SU-DHL-6 (cell line): Measurements from ENCODE around the gene SPRED2.

Experiments
- H2AFZ ChIP-seq: fragments of 200-600 bp; sonication (generic); 2 replicates; pipeline ENCODE4 v1.6.1; 2014; ENCODE audit warnings: low read depth, mild to moderate bottlenecking, moderate library complexity, mixed read lengths, antibody characterized with exemption, low read length; ENCODE audit not compliant: severe bottlenecking
- H3F3A ChIP-seq: fragments of 200-600 bp; shearing (Covaris generic); 2 replicates; pipeline ENCODE4 v1.6.0; 2016; ENCODE audit warnings: antibody characterized with exemption, mild to moderate bottlenecking; ENCODE audit not compliant: insufficient read depth
- H3K27ac ChIP-seq: fragments of 200-600 bp; sonication (generic); 2 replicates; pipeline ENCODE4 v1.5.1; 2016; ENCODE audit warnings: low read depth, mild to moderate bottlenecking, low read length, moderate library complexity, mixed read lengths
- H3K27me3 ChIP-seq: fragments of 200-600 bp; sonication (generic), shearing (Covaris generic); 2 replicates; pipeline ENCODE4 v1.6.0; 2014; ENCODE audit warnings: mild to moderate bottlenecking, low read length
- H3K36me3 ChIP-seq: fragments of 200-600 bp; sonication (generic); 2 replicates; pipeline ENCODE4 v1.6.1; 2014; ENCODE audit warnings: mild to moderate bottlenecking, low read length, mixed read lengths
- H3K4me2 ChIP-seq: fragments of 300-600, 200-600 bp; shearing (Covaris generic), sonication (generic); 2 replicates; pipeline ENCODE4 v1.6.0; 2014; ENCODE audit warnings: low read length, low read depth, mild to moderate bottlenecking; ENCODE audit not compliant: poor library complexity, severe bottlenecking
- H3K4me3 ChIP-seq: fragments of 200-600 bp; sonication (generic); 2 replicates; pipeline ENCODE4 v1.5.1; 2014; ENCODE audit warnings: antibody characterized with exemption, low read length, mild to moderate bottlenecking, mixed read lengths; ENCODE audit not compliant: insufficient read depth, poor library complexity, severe bottlenecking
- H3K79me2 ChIP-seq: fragments of 200-600 bp; sonication (generic); 2 replicates; pipeline ENCODE4 v1.6.1; 2014; ENCODE audit warnings: mild to moderate bottlenecking, low read length, moderate library complexity; ENCODE audit not compliant: insufficient read depth
- H3K9ac ChIP-seq: fragments of 200-600 bp; sonication (generic); 2 replicates; pipeline ENCODE4 v1.7.0; 2014; ENCODE audit warnings: mild to moderate bottlenecking, low read length
- H3K9me2 ChIP-seq: fragments of 200-600 bp; sonication (generic); replicated peaks from 2 replicates; pipeline ENCODE4 v1.6.1; 2014; ENCODE audit warnings: low read length; ENCODE audit not compliant: insufficient read depth
- H3K9me3 ChIP-seq: fragments of 200-600 bp; sonication (generic); 2 replicates; pipeline ENCODE4 v1.6.1; 2014; ENCODE audit warnings: low read length, mixed read lengths; ENCODE audit not compliant: insufficient read depth
- H4K20me1 ChIP-seq: fragments of 200-600 bp; sonication (generic); 2 replicates; pipeline ENCODE4 v1.6.1; 2014; ENCODE audit warnings: low read depth, mild to moderate bottlenecking, antibody characterized with exemption, low read length, moderate library complexity, mixed read lengths
- EZH2phosphoT487 ChIP-seq: fragments of 200-600 bp; sonication (generic), shearing (Covaris generic); conservative IDR thresholded peaks from 2 replicates; pipeline ENCODE4 v1.6.1; 2018; ENCODE audit warnings: mild to moderate bottlenecking, antibody characterized with exemption, low read length, moderate library complexity, mixed read lengths
- TF ChIP-seq, protein P1 (sequence below): fragments of 200-600 bp; sonication (generic); IDR thresholded peaks from one replicate; pipeline ENCODE4 v1.5.1; 2017; ENCODE audit warnings: antibody characterized with exemption, mild to moderate bottlenecking, low read length, moderate library complexity; ENCODE audit not compliant: insufficient read depth, poor library complexity, severe bottlenecking

Gene SPRED2, protein sequence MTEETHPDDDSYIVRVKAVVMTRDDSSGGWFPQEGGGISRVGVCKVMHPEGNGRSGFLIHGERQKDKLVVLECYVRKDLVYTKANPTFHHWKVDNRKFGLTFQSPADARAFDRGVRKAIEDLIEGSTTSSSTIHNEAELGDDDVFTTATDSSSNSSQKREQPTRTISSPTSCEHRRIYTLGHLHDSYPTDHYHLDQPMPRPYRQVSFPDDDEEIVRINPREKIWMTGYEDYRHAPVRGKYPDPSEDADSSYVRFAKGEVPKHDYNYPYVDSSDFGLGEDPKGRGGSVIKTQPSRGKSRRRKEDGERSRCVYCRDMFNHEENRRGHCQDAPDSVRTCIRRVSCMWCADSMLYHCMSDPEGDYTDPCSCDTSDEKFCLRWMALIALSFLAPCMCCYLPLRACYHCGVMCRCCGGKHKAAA

DNA sequence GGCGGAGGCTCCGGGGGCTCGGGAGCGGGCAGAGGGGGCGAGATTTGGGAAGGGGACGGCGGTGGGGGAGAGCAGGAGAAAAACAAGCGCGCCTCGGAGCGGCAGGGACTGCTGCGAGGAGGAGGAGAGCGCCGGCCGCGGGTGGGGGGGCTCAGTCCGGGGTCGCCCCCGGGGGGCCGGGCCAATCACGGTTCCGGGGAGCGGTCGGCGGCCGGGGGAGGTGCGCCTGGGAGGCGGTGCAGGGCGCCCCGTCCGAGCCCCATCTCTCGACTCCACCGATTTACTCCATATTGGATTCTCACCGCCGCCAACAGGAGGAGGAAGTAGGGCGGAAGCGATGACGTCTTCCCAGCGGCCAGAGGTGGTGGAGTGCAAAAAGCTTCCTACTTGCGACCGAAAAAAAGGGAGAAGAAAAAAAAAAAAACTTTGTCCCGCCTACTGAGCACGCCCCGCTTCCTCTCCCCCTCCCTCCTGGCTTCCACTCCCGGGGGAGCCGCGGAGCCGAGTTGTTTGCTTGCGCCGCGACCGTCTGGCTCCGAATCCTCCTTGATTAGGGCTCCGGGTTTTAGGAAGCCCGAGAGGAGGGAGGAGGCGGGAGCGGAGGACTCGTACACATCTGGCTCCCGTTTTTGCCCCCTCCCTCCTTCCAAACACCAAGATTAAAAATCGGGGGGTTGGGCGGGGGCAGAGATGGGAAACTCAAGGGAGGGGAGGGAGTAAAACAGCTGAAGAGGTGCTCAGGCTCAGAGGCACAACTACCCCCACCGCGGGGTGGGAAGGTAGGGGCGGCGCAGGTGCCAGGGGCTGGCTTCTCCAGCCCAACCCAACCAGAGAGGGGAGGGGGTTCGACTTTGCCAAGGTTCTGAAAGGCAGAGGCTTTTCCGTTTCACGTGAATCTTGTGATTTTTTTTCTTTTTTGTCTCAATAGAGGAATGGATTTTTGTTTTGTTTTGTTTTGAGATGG, at the start of gene SPRED2:
Gene SPRED2, minus strand, starts transcription at position 373 of the 964 bp plus-strand sequence. CDS start 612 bp downstream, outside the sequence.
- H4K20me1 ChIP-seq, result peaks cover 25% of the 10 kb centered on the region
- H3K27me3 ChIP-seq, result no peaks in the 10 kb centered on the region
- H3K4me2 ChIP-seq, result peak within 1 kb of the TSS; percentile 59
- H3K27ac ChIP-seq, result peak within 1 kb of the TSS; percentile 84
- peak within 1 kb of the TSS; percentile 92 for H3K4me3 ChIP-seq
- peaks cover 6% of the 10 kb centered on the region; the same call in 1 of the 2 replicates for H3K36me3 ChIP-seq
- peak within 1 kb of the TSS; percentile 77 for H2AFZ ChIP-seq
- H3K9ac ChIP-seq, result peak within 1 kb of the TSS; percentile 83
- peaks cover 41% of the 10 kb centered on the region for H3K79me2 ChIP-seq
- no peaks in the 10 kb centered on the region for H3K9me3 ChIP-seq
- no peaks in the 10 kb centered on the region for H3K9me2 ChIP-seq
- no peak for TF ChIP-seq EZH2phosphoT487
- TF ChIP-seq, protein P1, sequence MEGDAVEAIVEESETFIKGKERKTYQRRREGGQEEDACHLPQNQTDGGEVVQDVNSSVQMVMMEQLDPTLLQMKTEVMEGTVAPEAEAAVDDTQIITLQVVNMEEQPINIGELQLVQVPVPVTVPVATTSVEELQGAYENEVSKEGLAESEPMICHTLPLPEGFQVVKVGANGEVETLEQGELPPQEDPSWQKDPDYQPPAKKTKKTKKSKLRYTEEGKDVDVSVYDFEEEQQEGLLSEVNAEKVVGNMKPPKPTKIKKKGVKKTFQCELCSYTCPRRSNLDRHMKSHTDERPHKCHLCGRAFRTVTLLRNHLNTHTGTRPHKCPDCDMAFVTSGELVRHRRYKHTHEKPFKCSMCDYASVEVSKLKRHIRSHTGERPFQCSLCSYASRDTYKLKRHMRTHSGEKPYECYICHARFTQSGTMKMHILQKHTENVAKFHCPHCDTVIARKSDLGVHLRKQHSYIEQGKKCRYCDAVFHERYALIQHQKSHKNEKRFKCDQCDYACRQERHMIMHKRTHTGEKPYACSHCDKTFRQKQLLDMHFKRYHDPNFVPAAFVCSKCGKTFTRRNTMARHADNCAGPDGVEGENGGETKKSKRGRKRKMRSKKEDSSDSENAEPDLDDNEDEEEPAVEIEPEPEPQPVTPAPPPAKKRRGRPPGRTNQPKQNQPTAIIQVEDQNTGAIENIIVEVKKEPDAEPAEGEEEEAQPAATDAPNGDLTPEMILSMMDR, result no peak
- peaks cover 31% of the 10 kb centered on the region for H3F3A ChIP-seq

DNA sequence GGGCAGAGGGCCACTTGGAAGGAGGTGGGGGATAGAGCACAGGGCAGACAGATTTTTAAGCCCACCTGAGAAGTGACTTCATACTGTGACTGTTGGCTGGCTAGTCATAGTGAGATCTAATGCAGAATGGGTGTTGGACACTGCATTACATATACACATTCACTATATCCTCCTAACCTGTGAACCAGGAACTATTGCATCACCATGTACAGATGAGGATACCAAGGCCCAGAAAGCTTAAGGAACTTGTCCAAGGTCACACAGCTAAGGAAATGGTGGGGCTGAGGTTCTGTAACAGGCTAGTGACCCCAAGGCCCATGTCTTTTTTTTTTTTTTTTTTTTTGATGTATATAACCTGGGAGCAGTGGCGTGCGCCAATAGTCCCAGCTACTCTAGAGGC, 49.6 kb upstream of the SPRED2 start:
- Histone ChIP-seq H4K20me1 (no peaks in the 10 kb centered on the region), H3K27ac (no peak overlapping the region), H3K9ac (no peak overlapping the region), H3K27me3 (no peaks in the 10 kb centered on the region), H3K36me3 (no peaks in the 10 kb centered on the region), H2AFZ (no peak overlapping the region), H3K4me2 (no peak overlapping the region), H3K79me2 (no peaks in the 10 kb centered on the region), H3K9me2 (no peaks in the 10 kb centered on the region), H3F3A (no peaks in the 10 kb centered on the region), H3K9me3 (no peaks in the 10 kb centered on the region), H3K4me3 (no peak overlapping the region)
- TF ChIP-seq, protein P1, result no peak
- TF ChIP-seq EZH2phosphoT487, result no peak

DNA sequence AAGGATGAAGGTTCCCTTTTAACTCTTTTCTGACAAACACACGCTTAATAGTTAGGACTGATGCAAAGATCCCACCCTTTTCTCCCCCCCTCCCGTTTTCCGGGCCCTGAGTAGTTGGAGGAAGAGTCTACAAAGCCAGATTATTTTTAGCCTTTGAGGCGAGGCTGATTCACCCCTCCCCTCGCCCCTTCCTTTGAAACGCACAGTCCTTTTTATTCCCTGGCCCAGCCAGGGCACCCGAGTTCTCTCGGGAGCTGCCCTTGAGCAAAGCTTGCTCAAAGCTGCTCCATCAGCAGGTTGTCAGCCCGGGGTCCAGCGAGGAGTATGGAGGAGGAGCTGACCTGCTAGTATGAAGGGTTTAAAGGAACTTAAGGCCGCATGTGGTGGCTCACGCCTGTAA, 47.1 kb upstream of the SPRED2 start:
- no peaks in the 10 kb centered on the region for H3K36me3 ChIP-seq
- H3K9me2 ChIP-seq, result no peaks in the 10 kb centered on the region
- no peaks in the 10 kb centered on the region for H3K79me2 ChIP-seq
- H3F3A ChIP-seq, result no peaks in the 10 kb centered on the region
- H3K27ac ChIP-seq, result no peak overlapping the region
- H3K9me3 ChIP-seq, result no peaks in the 10 kb centered on the region
- H3K4me3 ChIP-seq, result no peak overlapping the region
- no peak overlapping the region for H3K4me2 ChIP-seq
- H4K20me1 ChIP-seq, result no peaks in the 10 kb centered on the region
- no peak overlapping the region for H2AFZ ChIP-seq
- TF ChIP-seq EZH2phosphoT487, result no peak
- TF ChIP-seq, protein P1, result no peak
- no peaks in the 10 kb centered on the region for H3K27me3 ChIP-seq
- H3K9ac ChIP-seq, result no peak overlapping the region
